ENCODE data around the gene RNF227. TPM values are rescaled to one million over a fixed set of nuclear protein-coding genes. Genes with fewer than 3 reads are reported as not detected.
A peak's percentile ranks its signal among the peaks of the same experiment; 100 is the strongest.

Gene RNF227
- total RNA-seq, 1 experiment from 2014 or later, result 0.83 TPM

DNA sequence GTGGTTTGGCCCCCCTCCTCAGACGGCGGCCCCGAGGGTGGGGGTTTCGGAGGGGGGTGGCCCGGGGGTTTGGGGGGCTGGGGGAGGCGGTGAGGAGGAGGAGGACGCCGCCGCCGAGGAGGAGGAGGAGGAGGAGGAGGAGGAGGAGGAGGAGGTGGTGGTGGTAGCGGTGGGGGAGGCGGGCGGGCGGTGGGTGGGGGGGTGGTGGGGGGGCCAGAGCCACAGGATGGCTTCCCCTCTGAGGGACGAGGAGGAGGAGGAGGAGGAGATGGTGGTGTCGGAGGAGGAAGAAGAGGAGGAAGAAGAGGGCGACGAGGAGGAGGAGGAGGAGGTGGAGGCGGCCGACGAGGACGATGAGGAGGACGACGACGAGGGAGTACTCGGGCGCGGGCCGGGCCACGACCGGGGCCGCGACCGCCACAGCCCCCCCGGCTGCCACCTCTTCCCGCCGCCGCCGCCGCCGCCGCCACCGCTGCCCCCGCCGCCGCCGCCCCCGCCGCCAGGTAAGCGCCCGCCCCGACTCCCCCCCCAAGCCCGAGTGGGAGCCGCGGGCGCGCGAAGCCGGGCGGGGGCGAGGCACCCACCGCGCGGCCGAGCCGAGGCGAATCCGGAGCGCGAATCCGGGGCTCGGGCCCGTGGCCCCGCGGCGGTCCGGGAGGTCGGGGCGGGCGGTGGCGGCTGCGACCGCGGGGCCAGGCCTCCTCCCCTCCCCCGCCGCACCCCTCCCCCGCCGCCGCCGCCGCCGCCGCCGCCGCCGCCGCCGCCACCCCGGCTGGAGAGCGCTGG lies 31.3 kb downstream of the RNF227 start:
- H3K4me3 Mint-ChIP-seq, result peak overlapping the region; percentile 54
- H3K27ac Mint-ChIP-seq, result no peak overlapping the region
- H3K27me3 Mint-ChIP-seq (ENCODE audit: low read depth), result no peaks in the 10 kb centered on the region; the same call in 1 of the 2 replicates
- no peak for DNase-seq (ENCODE audit: low spot score)
- POLR2A ChIA-PET, result interaction anchor here (1.1 kb wide), 1 partner anchor 28 kb away, joined by 4 read pairs; the partner anchor contains the start of gene NAA38
- no peaks in the 10 kb centered on the region for H3K36me3 Mint-ChIP-seq
- ATAC-seq, result no peak
- H3K4me1 Mint-ChIP-seq, result peaks cover 10% of the 10 kb centered on the region
- H3K9me3 Mint-ChIP-seq, result no peaks in the 10 kb centered on the region
- TF ChIP-seq ZNF263 (CRISPR knock-in tag; IDR thresholded peaks at IDR 0.05; ENCODE audit: low read depth) (peak; percentile 80; the same call in 1 of the 2 replicates), ATF1 (CRISPR knock-in tag; IDR thresholded peaks at IDR 0.05) (no peak)
- CTCF ChIA-PET, result interaction anchor here (1.2 kb wide), 1 partner anchor 157 kb away, joined by 5 read pairs; no protein-coding TSS in a partner anchor

DNA sequence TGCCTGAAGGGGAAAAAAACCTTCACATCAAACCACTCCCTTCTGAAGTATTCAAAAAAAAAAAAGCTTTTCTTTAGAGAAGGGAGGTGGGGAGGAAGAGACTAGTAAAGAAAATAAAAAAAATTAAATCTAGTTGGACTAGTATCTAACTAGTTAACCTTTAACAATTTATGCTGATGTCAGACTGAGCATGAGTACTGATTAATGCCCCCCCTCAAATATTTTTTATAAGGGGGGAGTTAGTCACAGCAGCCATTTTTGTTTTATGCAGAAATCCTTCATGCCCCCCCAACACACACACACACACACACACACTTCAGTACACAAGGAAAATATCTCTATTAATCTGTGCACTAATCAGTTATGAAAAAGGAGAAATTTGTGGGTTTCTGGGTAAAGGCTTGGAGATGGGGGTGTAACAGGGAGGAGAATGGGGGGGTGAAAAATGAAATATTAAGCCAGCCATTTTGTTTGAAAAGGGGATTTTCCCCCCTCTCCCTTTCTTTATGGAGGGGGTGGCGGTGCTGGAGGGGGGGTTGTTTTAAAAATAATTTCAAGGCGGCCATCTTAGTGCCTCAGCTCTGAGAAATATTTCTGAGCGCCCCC lies 32.2 kb downstream of the RNF227 start:
- DNase-seq (ENCODE audit: low spot score) (no peak), ATAC-seq (no peak)
- H3K27me3 Mint-ChIP-seq (ENCODE audit: low read depth), result no peaks in the 10 kb centered on the region; the same call in 1 of the 2 replicates
- CTCF ChIA-PET, result no interaction called here
- no peaks in the 10 kb centered on the region for H3K36me3 Mint-ChIP-seq
- peaks cover 10% of the 10 kb centered on the region for H3K4me1 Mint-ChIP-seq
- POLR2A ChIA-PET, result interaction anchor here (0.6 to 0.7 kb wide), 2 partner anchors 12 to 27 kb away, joined by 3 read pairs; no protein-coding TSS in a partner anchor
- H3K27ac Mint-ChIP-seq, result no peak overlapping the region
- H3K9me3 Mint-ChIP-seq, result no peaks in the 10 kb centered on the region
- TF ChIP-seq SP1 (CRISPR knock-in tag; conservative IDR thresholded peaks at IDR 0.05), result no peak
- TF ChIP-seq, protein P1, sequence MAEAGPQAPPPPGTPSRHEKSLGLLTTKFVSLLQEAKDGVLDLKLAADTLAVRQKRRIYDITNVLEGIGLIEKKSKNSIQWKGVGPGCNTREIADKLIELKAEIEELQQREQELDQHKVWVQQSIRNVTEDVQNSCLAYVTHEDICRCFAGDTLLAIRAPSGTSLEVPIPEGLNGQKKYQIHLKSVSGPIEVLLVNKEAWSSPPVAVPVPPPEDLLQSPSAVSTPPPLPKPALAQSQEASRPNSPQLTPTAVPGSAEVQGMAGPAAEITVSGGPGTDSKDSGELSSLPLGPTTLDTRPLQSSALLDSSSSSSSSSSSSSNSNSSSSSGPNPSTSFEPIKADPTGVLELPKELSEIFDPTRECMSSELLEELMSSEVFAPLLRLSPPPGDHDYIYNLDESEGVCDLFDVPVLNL (CRISPR knock-in tag; IDR thresholded peaks at IDR 0.05; ENCODE audit: borderline replicate concordance, low read depth), result no peak
- TF ChIP-seq, protein P2, sequence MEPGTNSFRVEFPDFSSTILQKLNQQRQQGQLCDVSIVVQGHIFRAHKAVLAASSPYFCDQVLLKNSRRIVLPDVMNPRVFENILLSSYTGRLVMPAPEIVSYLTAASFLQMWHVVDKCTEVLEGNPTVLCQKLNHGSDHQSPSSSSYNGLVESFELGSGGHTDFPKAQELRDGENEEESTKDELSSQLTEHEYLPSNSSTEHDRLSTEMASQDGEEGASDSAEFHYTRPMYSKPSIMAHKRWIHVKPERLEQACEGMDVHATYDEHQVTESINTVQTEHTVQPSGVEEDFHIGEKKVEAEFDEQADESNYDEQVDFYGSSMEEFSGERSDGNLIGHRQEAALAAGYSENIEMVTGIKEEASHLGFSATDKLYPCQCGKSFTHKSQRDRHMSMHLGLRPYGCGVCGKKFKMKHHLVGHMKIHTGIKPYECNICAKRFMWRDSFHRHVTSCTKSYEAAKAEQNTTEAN (CRISPR knock-in tag; IDR thresholded peaks at IDR 0.05), result no peak
- TF ChIP-seq, protein P3, sequence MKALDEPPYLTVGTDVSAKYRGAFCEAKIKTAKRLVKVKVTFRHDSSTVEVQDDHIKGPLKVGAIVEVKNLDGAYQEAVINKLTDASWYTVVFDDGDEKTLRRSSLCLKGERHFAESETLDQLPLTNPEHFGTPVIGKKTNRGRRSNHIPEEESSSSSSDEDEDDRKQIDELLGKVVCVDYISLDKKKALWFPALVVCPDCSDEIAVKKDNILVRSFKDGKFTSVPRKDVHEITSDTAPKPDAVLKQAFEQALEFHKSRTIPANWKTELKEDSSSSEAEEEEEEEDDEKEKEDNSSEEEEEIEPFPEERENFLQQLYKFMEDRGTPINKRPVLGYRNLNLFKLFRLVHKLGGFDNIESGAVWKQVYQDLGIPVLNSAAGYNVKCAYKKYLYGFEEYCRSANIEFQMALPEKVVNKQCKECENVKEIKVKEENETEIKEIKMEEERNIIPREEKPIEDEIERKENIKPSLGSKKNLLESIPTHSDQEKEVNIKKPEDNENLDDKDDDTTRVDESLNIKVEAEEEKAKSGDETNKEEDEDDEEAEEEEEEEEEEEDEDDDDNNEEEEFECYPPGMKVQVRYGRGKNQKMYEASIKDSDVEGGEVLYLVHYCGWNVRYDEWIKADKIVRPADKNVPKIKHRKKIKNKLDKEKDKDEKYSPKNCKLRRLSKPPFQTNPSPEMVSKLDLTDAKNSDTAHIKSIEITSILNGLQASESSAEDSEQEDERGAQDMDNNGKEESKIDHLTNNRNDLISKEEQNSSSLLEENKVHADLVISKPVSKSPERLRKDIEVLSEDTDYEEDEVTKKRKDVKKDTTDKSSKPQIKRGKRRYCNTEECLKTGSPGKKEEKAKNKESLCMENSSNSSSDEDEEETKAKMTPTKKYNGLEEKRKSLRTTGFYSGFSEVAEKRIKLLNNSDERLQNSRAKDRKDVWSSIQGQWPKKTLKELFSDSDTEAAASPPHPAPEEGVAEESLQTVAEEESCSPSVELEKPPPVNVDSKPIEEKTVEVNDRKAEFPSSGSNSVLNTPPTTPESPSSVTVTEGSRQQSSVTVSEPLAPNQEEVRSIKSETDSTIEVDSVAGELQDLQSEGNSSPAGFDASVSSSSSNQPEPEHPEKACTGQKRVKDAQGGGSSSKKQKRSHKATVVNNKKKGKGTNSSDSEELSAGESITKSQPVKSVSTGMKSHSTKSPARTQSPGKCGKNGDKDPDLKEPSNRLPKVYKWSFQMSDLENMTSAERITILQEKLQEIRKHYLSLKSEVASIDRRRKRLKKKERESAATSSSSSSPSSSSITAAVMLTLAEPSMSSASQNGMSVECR (CRISPR knock-in tag; IDR thresholded peaks at IDR 0.05; ENCODE audit: borderline replicate concordance), result no peak
- peak overlapping the region; percentile 55 for H3K4me3 Mint-ChIP-seq

DNA sequence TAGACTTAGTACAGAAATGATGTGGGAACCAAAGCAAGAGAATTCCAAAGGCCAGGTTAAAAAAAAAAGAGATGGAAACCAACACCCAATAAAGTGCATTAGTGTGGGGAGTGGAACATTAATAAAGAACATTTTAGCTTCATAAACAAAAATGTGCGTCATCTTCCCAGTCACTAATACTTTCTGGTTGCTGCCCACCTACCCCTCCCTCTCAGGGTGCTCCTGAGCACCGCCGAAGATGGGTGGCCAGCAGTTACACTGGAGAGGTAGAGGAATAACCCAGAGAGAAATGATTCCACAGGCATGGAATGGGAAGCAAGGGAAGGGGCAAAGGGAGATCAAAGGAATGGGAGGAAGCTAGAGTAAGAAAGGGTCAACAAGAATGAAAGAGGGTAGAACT lies 33.5 kb downstream of the RNF227 start:
- ChIA-PET POLR2A (no interaction called here), CTCF (interaction anchor here (1.0 to 1.1 kb wide), 5 partner anchors 48 to 114 kb away, joined by 3 to 4 read pairs (median 3); no protein-coding TSS in a partner anchor)
- Mint-ChIP-seq H3K9me3 (no peaks in the 10 kb centered on the region), H3K4me3 (no peak overlapping the region), H3K27me3 (ENCODE audit: low read depth) (no peaks in the 10 kb centered on the region; the same call in 1 of the 2 replicates), H3K36me3 (no peaks in the 10 kb centered on the region), H3K27ac (no peak overlapping the region), H3K4me1 (peaks cover 10% of the 10 kb centered on the region)
- no peak for ATAC-seq
- DNase-seq (ENCODE audit: low spot score), result no peak
- no peak for TF ChIP-seq OVOL2 (CRISPR knock-in tag; IDR thresholded peaks at IDR 0.05; ENCODE audit: borderline replicate concordance)
- TF ChIP-seq, protein P4, sequence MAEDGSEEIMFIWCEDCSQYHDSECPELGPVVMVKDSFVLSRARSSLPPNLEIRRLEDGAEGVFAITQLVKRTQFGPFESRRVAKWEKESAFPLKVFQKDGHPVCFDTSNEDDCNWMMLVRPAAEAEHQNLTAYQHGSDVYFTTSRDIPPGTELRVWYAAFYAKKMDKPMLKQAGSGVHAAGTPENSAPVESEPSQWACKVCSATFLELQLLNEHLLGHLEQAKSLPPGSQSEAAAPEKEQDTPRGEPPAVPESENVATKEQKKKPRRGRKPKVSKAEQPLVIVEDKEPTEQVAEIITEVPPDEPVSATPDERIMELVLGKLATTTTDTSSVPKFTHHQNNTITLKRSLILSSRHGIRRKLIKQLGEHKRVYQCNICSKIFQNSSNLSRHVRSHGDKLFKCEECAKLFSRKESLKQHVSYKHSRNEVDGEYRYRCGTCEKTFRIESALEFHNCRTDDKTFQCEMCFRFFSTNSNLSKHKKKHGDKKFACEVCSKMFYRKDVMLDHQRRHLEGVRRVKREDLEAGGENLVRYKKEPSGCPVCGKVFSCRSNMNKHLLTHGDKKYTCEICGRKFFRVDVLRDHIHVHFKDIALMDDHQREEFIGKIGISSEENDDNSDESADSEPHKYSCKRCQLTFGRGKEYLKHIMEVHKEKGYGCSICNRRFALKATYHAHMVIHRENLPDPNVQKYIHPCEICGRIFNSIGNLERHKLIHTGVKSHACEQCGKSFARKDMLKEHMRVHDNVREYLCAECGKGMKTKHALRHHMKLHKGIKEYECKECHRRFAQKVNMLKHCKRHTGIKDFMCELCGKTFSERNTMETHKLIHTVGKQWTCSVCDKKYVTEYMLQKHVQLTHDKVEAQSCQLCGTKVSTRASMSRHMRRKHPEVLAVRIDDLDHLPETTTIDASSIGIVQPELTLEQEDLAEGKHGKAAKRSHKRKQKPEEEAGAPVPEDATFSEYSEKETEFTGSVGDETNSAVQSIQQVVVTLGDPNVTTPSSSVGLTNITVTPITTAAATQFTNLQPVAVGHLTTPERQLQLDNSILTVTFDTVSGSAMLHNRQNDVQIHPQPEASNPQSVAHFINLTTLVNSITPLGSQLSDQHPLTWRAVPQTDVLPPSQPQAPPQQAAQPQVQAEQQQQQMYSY (CRISPR knock-in tag; IDR thresholded peaks at IDR 0.05), result no peak
- no peak for TF ChIP-seq TCF7 (CRISPR knock-in tag; IDR thresholded peaks at IDR 0.05; ENCODE audit: low read depth)
- no peak for TF ChIP-seq ZNF396 (CRISPR knock-in tag; IDR thresholded peaks at IDR 0.05; ENCODE audit: borderline replicate concordance)
- no peak for TF ChIP-seq ZBTB21 (CRISPR knock-in tag; IDR thresholded peaks at IDR 0.05; ENCODE audit: borderline replicate concordance)
- no peak for TF ChIP-seq HMGA2 (CRISPR knock-in tag; IDR thresholded peaks at IDR 0.05)
- TF ChIP-seq, protein P5, sequence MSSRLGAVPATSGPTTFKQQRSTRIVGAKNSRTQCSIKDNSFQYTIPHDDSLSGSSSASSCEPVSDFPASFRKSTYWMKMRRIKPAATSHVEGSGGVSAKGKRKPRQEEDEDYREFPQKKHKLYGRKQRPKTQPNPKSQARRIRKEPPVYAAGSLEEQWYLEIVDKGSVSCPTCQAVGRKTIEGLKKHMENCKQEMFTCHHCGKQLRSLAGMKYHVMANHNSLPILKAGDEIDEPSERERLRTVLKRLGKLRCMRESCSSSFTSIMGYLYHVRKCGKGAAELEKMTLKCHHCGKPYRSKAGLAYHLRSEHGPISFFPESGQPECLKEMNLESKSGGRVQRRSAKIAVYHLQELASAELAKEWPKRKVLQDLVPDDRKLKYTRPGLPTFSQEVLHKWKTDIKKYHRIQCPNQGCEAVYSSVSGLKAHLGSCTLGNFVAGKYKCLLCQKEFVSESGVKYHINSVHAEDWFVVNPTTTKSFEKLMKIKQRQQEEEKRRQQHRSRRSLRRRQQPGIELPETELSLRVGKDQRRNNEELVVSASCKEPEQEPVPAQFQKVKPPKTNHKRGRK (CRISPR knock-in tag; IDR thresholded peaks at IDR 0.05; ENCODE audit: borderline replicate concordance), result no peak
- no peak for TF ChIP-seq KAT7 (CRISPR knock-in tag; IDR thresholded peaks at IDR 0.05; ENCODE audit: borderline replicate concordance)
- no peak for TF ChIP-seq RORB (CRISPR knock-in tag; IDR thresholded peaks at IDR 0.05)
- TF ChIP-seq, protein P6, sequence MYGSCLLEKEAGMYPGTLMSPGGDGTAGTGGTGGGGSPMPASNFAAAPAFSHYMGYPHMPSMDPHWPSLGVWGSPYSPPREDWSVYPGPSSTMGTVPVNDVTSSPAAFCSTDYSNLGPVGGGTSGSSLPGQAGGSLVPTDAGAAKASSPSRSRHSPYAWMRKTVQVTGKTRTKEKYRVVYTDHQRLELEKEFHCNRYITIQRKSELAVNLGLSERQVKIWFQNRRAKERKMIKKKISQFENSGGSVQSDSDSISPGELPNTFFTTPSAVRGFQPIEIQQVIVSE (CRISPR knock-in tag; IDR thresholded peaks at IDR 0.05; ENCODE audit: borderline replicate concordance), result no peak
